NCI-H1105 (cell line): ENCODE measurements around the gene RBX1.
A peak's percentile ranks its signal among the peaks of the same experiment; 100 is the strongest.
"Not testable (repeated sequence)": the region's sequence is repeated elsewhere in the genome, so short reads cannot be mapped to it uniquely, and the experiment has no call there.

Source experiments
- DNase-seq: peaks from one replicate; lab custom pipeline; 2025; lab: John Stamatoyannopoulos, UW

RBX1 gene

DNA sequence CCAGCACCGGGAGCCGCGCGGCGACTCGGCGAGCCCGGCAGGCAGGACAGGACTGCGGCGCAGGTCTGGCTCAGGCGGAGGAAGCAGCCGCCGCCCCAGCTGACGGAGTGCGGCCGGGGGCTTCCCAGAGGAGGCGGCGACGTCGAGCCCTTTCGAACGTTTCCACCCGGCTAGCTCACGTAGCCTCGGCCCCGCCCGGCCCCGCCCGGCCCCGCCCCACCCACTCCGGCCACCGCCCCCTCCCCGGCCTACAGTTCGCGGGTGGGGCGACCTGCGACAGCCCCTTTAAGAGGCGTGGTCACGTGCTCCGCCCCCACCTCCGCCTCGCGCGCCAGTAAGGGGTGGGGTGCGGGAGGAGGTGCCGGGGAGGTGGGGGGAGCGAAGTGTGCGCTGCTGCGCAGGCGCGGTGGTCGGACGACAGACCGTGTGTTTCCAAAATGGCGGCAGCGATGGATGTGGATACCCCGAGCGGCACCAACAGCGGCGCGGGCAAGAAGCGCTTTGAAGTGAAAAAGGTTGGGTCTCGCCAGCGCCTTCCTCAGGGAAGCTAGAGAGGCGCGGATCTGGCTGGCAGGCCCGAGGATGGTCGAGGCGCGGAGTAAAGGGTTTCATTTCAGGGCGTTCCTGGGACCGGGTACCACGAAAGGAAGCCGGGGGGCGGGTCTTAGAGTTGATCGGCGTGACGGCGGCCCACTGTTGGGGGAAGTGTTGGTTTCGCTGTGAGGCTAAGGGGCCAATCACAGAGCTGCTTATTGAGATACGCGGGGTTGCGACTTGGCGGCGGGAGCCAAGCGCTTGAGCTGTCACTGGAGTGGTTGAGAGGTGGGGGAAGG, at the start of gene RBX1:
Gene RBX1 (plus strand): TSS at position 417 of the 833 bp plus-strand sequence. CDS start 21 bp downstream, at position 438.
- DNase-seq, result peak; percentile 96

GRCh38 chr22:40904101-40904500, 47.1 kb upstream of the RBX1 start:
- DNase-seq, result no peak

GRCh38 chr22:40908895-40909294, 42.3 kb upstream of the RBX1 start:
- no peak for DNase-seq

GRCh38 chr22:40911772-40912171, 39.4 kb upstream of the RBX1 start:
- DNase-seq, result no peak

- not testable (repeated sequence) for DNase-seq
Observed at GRCh38 chr22:40912987-40913386, 38.2 kb upstream of the RBX1 start.

GRCh38 chr22:40919446-40919845, 31.7 kb upstream of the RBX1 start:
- no peak for DNase-seq

- no peak for DNase-seq
Observed at GRCh38 chr22:40920526-40920925, 30.7 kb upstream of the RBX1 start.

DNA sequence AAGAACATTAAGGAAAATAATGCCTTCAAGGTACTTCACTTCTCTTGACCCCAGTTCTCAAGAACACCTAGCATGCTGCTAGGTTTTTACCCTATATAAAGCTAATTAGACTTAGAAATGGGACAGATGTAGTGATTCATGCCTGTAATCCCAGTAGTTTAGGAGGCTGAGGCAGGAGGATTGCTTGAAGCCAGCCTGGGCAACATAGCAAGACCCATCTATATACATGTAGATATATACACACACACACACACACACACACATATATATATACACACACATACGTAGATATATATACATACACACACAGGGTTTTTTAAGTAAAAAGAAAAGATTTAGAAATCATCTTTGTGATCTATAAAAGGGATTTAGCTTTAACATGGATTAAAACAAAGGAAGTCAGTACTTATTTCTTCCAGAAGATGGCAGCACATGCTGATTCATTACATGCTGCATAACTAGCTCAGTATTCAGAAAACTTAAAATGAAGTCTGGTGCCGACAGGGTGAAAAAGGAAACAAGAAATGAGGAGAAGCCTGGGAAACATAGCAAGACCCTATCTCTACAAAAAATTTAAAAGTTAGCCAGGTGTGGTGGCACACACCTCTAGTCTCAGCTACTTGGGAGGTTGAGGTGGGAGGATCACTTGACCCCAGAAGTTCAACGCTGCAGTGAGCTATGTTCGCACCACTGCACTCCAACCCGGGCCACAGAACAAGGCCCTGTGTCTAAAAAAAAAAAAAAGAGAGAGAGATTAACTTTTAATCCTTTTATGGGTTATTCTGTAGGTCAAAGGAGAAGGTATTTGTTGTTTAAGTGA, 28.5 kb upstream of the RBX1 start:
- DNase-seq, result peak; percentile 36

DNA sequence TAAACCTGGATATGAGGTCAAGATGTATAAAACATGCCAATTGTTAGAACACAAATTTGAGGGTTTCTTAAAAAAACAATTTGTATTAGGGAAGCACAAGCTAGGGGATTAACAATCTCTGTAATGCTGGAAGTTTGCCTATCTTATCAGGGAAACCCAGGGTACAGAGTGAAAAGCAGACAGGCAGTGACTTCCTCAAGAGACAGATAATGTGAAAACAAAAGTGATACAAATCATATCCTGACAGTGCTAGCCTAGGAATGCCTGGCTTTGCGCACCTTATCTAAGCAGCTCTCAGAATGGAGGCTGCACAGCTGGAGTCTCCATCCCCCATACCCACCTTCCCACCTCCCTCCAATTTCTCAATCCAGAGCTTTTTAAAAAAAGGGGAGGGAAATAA, 22.5 kb upstream of the RBX1 start:
- DNase-seq, result no peak

DNA sequence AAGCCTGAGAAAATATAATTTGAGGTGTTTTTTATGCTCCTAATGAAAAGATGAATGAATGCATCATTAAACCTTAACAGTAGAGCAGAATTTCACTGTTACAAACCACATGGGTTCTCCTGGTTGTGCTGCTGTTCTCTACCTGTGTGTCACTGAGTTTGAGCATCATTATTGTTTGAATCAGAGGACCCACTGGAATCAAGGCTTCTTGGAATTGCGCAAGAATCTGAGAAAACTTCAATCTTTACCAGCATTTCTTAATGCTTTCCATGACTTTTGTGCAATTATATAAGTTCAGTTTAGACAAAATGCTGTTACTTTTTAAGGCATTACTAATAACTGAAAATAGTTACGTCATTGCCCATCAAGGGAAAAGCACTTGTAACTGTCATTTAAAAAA, 18.8 kb upstream of the RBX1 start:
- no peak for DNase-seq

- DNase-seq, result no peak
Observed at GRCh38 chr22:40939202-40939601, 12.0 kb upstream of the RBX1 start.

GRCh38 chr22:40951795-40952605, 822 bp downstream of the RBX1 start:
- no peak for DNase-seq

- DNase-seq, result no peak
Observed at GRCh38 chr22:40953471-40953870, 2.3 kb downstream of the RBX1 start.

GRCh38 chr22:40954113-40954512, 2.9 kb downstream of the RBX1 start:
- DNase-seq, result no peak

GRCh38 chr22:40955571-40955970, 4.4 kb downstream of the RBX1 start:
- DNase-seq, result no peak

DNA sequence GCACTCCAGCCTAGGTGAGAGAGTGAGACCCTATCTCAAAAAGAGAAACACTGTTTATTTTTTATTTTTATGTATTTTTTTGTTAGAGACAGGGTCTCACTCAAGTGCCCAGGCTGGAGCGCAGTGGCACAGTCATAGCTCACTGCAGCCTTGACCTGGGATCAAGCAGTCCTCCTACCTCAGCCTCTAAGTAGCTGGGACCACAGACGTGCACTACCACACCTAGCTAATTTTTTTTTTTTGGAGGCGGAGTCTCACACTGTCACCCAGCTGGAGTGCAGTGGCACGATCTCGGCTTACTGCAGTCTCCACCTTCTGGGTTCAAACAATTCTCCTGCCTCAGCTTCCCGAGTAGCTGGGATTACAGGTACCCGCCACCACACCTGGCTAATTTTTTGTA, 6.4 kb downstream of the RBX1 start:
- DNase-seq, result no peak

- no peak for DNase-seq
Observed at GRCh38 chr22:40958299-40958698, 7.1 kb downstream of the RBX1 start.

- DNase-seq, result no peak
Observed at GRCh38 chr22:40960145-40960544, 9.0 kb downstream of the RBX1 start.

GRCh38 chr22:40965936-40966725, 15.0 kb downstream of the RBX1 start:
- DNase-seq, result no peak

- no peak for DNase-seq
Observed at GRCh38 chr22:40966726-40967085, 15.5 kb downstream of the RBX1 start.

DNA sequence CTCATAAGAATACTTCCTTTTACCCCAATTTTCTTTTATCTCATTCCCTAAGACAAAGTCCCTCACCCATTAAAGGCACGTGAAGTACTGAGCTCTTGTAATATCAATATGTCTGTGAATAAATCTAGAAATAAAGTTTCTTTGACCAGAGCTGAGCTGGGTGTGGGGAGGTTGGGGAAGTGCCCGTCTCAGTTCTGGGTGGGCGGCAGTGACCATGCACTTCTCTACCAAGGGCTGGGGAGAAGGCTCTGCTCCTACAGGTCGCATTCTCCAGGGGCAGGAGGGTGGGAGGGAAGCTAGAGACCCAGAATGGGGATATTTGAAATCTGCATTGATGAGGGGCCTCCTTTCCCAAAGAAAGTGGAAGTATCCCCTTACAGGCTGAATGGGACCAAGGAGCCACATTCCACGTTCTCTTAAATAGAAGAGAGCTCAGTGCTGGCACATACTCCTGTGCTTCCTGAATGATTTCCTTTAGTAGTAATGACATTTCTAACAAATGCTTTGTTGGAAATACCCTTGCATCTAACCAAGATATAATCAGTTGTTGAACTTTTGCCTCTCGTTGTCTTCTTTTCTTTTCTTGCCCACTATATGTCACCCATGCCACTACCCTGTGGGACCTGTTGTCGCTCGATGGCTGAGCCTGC, 16.1 kb downstream of the RBX1 start:
- DNase-seq, result no peak
